H9 (cell line): ENCODE measurements around the gene KCNG2. TPM values are rescaled to one million over a fixed set of nuclear protein-coding genes. Genes with fewer than 3 reads are reported as not detected.
A peak's percentile ranks its signal among the peaks of the same experiment; 100 is the strongest.

ENCODE experiments used
- DNase-seq: peaks from one replicate; pipeline ENCODE4 v3.0.0-alpha.2; 2017
- H2AFZ ChIP-seq: one replicate; pipeline ENCODE4 v1.6.1; 2013; ENCODE audit warnings: mild to moderate bottlenecking, low read length, control low read depth, moderate library complexity
- H2AK5ac ChIP-seq: 2 replicates; pipeline ENCODE4 v1.6.1; 2013; ENCODE audit warnings: low read length, control low read depth, mixed read lengths; ENCODE audit not compliant: insufficient read length
- H2BK120ac ChIP-seq: one replicate; pipeline ENCODE4 v1.6.1; 2013; ENCODE audit warnings: low read depth, mild to moderate bottlenecking, low read length, control low read depth, inconsistent platforms; ENCODE audit not compliant: poor library complexity, severe bottlenecking
- H2BK12ac ChIP-seq: 2 replicates; pipeline ENCODE4 v1.6.1; 2013; ENCODE audit warnings: low read length, control low read depth, mixed read lengths, low read depth; ENCODE audit not compliant: insufficient read length
- H2BK15ac ChIP-seq: 2 replicates; pipeline ENCODE4 v1.6.1; 2013; ENCODE audit warnings: low read depth, low read length, control low read depth
- H2BK20ac ChIP-seq: one replicate; pipeline ENCODE4 v1.6.1; 2013; ENCODE audit warnings: low read depth, mild to moderate bottlenecking, low read length, control low read depth, inconsistent platforms; ENCODE audit not compliant: poor library complexity, severe bottlenecking
- H2BK5ac ChIP-seq: 2 replicates; pipeline ENCODE4 v1.6.1; 2013; ENCODE audit warnings: low read length, control low read depth, mixed read lengths; ENCODE audit not compliant: insufficient read length
- H3K14ac ChIP-seq: 2 replicates; pipeline ENCODE4 v1.6.1; 2013; ENCODE audit warnings: low read length, control low read depth; ENCODE audit not compliant: insufficient read depth
- H3K18ac ChIP-seq: 2 replicates; pipeline ENCODE4 v1.6.1; 2013; ENCODE audit warnings: low read depth, mild to moderate bottlenecking, mixed read lengths, low read length, control low read depth; ENCODE audit not compliant: insufficient read length
- H3K23ac ChIP-seq: 2 replicates; pipeline ENCODE4 v1.6.1; 2013; ENCODE audit warnings: low read length, control low read depth, mixed read lengths, low read depth; ENCODE audit not compliant: insufficient read length
- H3K23me2 ChIP-seq: 2 replicates; pipeline ENCODE4 v1.6.1; 2013; ENCODE audit warnings: low read depth, mild to moderate bottlenecking, mixed read lengths, low read length, control low read depth; ENCODE audit not compliant: insufficient read length, poor library complexity, severe bottlenecking
- H3K27ac ChIP-seq: 2 replicates; pipeline ENCODE4 v1.5.1; 2013; ENCODE audit warnings: low read length, control low read depth, mixed read lengths, low read depth; ENCODE audit not compliant: insufficient read length
- H3K27me3 ChIP-seq: 2 replicates; pipeline ENCODE4 v1.6.1; 2013; ENCODE audit warnings: low read length, control low read depth, inconsistent platforms; ENCODE audit not compliant: insufficient read depth
- H3K4ac ChIP-seq: 2 replicates; pipeline ENCODE4 v1.6.1; 2013; ENCODE audit warnings: low read depth, mild to moderate bottlenecking, control low read depth, inconsistent platforms, low read length, moderate library complexity
- H3K4me1 ChIP-seq: 2 replicates; pipeline ENCODE4 v1.6.1; 2013; ENCODE audit warnings: low read length, control low read depth, inconsistent platforms; ENCODE audit not compliant: insufficient read depth
- H3K4me2 ChIP-seq: 2 replicates; pipeline ENCODE4 v1.6.1; 2013; ENCODE audit warnings: low read length, control low read depth, mixed read lengths; ENCODE audit not compliant: insufficient read length, insufficient read depth
- H3K56ac ChIP-seq: 2 replicates; pipeline ENCODE4 v1.6.1; 2013; ENCODE audit warnings: low read depth, mild to moderate bottlenecking, mixed read lengths, low read length, control low read depth; ENCODE audit not compliant: insufficient read length
- H3K79me1 ChIP-seq: 2 replicates; pipeline ENCODE4 v1.6.1; 2013; ENCODE audit warnings: low read depth, mild to moderate bottlenecking, moderate library complexity, low read length, control low read depth, inconsistent platforms; ENCODE audit not compliant: insufficient read depth, poor library complexity, severe bottlenecking
- H3K79me2 ChIP-seq: 2 replicates; pipeline ENCODE4 v1.6.1; 2013; ENCODE audit warnings: low read length, control low read depth, inconsistent platforms; ENCODE audit not compliant: insufficient read depth
- H3K9ac ChIP-seq: 2 replicates; pipeline ENCODE4 v1.6.1; 2013; ENCODE audit warnings: low read length, control low read depth, mixed read lengths; ENCODE audit not compliant: insufficient read length; ENCODE audit errors: extremely low read depth
- H3K9me3 ChIP-seq: one replicate; pipeline ENCODE4 v1.6.1; 2013; ENCODE audit warnings: low read depth, low read length, inconsistent platforms; ENCODE audit not compliant: control insufficient read depth
- H3T11ph ChIP-seq: one replicate; pipeline ENCODE4 v1.6.1; 2013; ENCODE audit warnings: mild to moderate bottlenecking, low read length, control low read depth, inconsistent platforms
- H4K20me1 ChIP-seq: one replicate; pipeline ENCODE4 v1.6.1; 2013; ENCODE audit not compliant: control insufficient read depth, insufficient read length, insufficient read depth
- H4K5ac ChIP-seq: 2 replicates; pipeline ENCODE4 v1.6.1; 2013; ENCODE audit warnings: low read depth, mild to moderate bottlenecking, mixed read lengths, low read length, control low read depth; ENCODE audit not compliant: insufficient read length
- H4K8ac ChIP-seq: replicated peaks from 2 replicates; pipeline ENCODE4 v1.6.1; 2013; ENCODE audit warnings: low read length, control low read depth, mixed read lengths, low read depth; ENCODE audit not compliant: insufficient read length
- H4K91ac ChIP-seq: 2 replicates; pipeline ENCODE4 v1.6.1; 2013; ENCODE audit warnings: low read depth, mild to moderate bottlenecking, moderate library complexity, mixed read lengths, low read length, control low read depth; ENCODE audit not compliant: insufficient read length
- H3K27ac Mint-ChIP-seq, 3 experiments: 2 replicates in 2 of 3; 3 replicates in 1 of 3; pipeline ENCODE4 v1.8.0; 2020 to 2021; ENCODE audit warnings: mixed read lengths in 3 of 3, mild to moderate bottlenecking in 1 of 3, moderate library complexity in 1 of 3
- H3K27me3 Mint-ChIP-seq: 2 replicates; pipeline ENCODE4 v1.8.0; 2021; ENCODE audit warnings: low read depth, mild to moderate bottlenecking, moderate library complexity, mixed read lengths
- H3K36me3 Mint-ChIP-seq, 3 experiments: 2 replicates in 2 of 3; 3 replicates in 1 of 3; pipeline ENCODE4 v1.8.0; 2020 to 2021; ENCODE audit warnings: low read depth in 3 of 3, mixed read lengths in 3 of 3; ENCODE audit not compliant: insufficient read depth in 1 of 3
- H3K4me1 Mint-ChIP-seq, 2 experiments: 2 replicates each; pipeline ENCODE4 v1.8.0; 2020; ENCODE audit warnings: mixed read lengths in 2 of 2
- H3K4me3 Mint-ChIP-seq, 2 experiments: 2 replicates in 1 of 2; 3 replicates in 1 of 2; pipeline ENCODE4 v1.8.0; 2020 to 2021; ENCODE audit warnings: mild to moderate bottlenecking in 2 of 2, mixed read lengths in 2 of 2, moderate library complexity in 1 of 2
- H3K9me3 Mint-ChIP-seq, 2 experiments: 2 replicates in 1 of 2; 3 replicates in 1 of 2; pipeline ENCODE4 v1.8.0; 2020; ENCODE audit warnings: mild to moderate bottlenecking in 2 of 2, mixed read lengths in 2 of 2, moderate library complexity in 1 of 2
- WGBS: extraction: QIAGEN DNeasy Blood & Tissue Kit; methylation state at CpG from one replicate; pipeline ENCODE4 v1.1.7; 2013; ENCODE audit warnings: missing lambda C conversion rate, low lambda C conversion rate, mixed read lengths; ENCODE audit not compliant: insufficient read length; ENCODE audit errors: extremely low coverage; 5-methylcytosine and 5-hydroxymethylcytosine counted together
- total RNA-seq: library from RNA; stranded (reverse); gene quantifications from 2 replicates; pipeline ENCODE4 v1.2.1, GENCODE V29; 2021
- TF ChIP-seq, protein P1 (sequence below): fragments of 200-600 bp; sonication (generic); conservative IDR thresholded peaks from 3 replicates; pipeline ENCODE4 v1.8.0; 2021; ENCODE audit warnings: antibody characterized with exemption, mild to moderate bottlenecking

Gene KCNG2
- total RNA-seq, 1 experiment from 2014 or later, result 0.15 TPM

DNA sequence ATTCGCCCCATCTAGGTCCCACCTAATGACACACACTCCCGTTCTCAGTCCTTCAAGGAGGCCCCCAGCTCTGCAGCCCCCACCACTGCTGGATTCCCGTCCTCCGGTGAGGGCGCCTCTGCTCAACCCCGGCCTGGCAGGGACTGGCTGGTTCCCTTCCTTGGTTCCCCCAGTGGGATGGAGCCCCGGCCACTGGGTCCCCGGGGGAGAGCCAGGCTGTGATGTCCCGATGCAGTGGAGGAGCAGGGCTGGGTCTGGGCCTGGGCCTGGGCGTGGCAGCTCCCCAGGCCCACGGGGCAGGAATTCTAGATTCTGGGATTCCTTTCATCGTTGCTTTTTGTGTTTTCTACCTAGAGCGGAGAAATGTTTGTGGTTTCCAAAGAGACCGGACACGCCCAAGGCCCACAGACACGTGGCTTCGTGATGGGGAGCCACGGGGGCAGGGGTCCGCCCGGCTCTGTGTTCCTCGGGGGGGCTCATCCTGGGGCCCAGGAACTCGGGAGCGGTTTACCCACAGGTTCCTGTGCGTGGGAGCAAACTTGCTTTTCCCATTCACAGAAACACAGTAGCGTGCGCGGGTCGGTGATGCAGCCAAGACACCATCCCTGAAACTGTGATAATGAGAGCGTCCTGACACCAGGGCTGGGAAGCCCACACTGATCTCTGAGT lies 86.7 kb downstream of the KCNG2 start:
- no peaks in the 10 kb centered on the region for H3K23me2 ChIP-seq
- H3K4ac ChIP-seq, result no peak overlapping the region
- no peak for DNase-seq
- Mint-ChIP-seq H3K27me3 (peaks cover 5% of the 10 kb centered on the region), H3K4me1 (no peaks in the 10 kb centered on the region), H3K27ac (0 out of 7 replicates have a peak overlapping the region, but pooled peaks of 1 of the 3 experiments have one; percentile 49), H3K4me3 (no peak overlapping the region), H3K9me3 (peaks cover 12 to 21% of the 10 kb centered on the region in 2 experiments), H3K36me3 (peaks cover 0 to 7% (median 0%) of the 10 kb centered on the region in 3 experiments; a peak in 2 of 7 replicates)
- no peak overlapping the region for H3K23ac ChIP-seq
- no peak overlapping the region for H3K4me2 ChIP-seq
- H3K56ac ChIP-seq, result no peak overlapping the region
- no peak overlapping the region for H2BK12ac ChIP-seq
- WGBS, result no CpG with 5 or more reads among the region's 29 CpGs
- no peak overlapping the region for H4K91ac ChIP-seq
- no peaks in the 10 kb centered on the region for H3K79me1 ChIP-seq
- H3K27me3 ChIP-seq, result no peaks in the 10 kb centered on the region
- H2AK5ac ChIP-seq, result no peak overlapping the region
- H2BK120ac ChIP-seq, result no peak overlapping the region
- no peak overlapping the region for H3K18ac ChIP-seq
- H2BK5ac ChIP-seq, result no peak overlapping the region
- H3T11ph ChIP-seq, result no peak overlapping the region
- no peaks in the 10 kb centered on the region for H3K79me2 ChIP-seq
- H2BK15ac ChIP-seq, result no peak overlapping the region
- no peaks in the 10 kb centered on the region for H3K9me3 ChIP-seq
- TF ChIP-seq, protein P1, sequence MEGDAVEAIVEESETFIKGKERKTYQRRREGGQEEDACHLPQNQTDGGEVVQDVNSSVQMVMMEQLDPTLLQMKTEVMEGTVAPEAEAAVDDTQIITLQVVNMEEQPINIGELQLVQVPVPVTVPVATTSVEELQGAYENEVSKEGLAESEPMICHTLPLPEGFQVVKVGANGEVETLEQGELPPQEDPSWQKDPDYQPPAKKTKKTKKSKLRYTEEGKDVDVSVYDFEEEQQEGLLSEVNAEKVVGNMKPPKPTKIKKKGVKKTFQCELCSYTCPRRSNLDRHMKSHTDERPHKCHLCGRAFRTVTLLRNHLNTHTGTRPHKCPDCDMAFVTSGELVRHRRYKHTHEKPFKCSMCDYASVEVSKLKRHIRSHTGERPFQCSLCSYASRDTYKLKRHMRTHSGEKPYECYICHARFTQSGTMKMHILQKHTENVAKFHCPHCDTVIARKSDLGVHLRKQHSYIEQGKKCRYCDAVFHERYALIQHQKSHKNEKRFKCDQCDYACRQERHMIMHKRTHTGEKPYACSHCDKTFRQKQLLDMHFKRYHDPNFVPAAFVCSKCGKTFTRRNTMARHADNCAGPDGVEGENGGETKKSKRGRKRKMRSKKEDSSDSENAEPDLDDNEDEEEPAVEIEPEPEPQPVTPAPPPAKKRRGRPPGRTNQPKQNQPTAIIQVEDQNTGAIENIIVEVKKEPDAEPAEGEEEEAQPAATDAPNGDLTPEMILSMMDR, result no peak
- no peak overlapping the region for H2AFZ ChIP-seq
- H4K8ac ChIP-seq, result no peak overlapping the region
- no peak overlapping the region for H2BK20ac ChIP-seq
- no peaks in the 10 kb centered on the region for H4K20me1 ChIP-seq
- no peak overlapping the region for H3K27ac ChIP-seq
- no peak overlapping the region for H4K5ac ChIP-seq
- H3K4me1 ChIP-seq, result no peaks in the 10 kb centered on the region
- no peak overlapping the region; the same call in 1 of the 2 replicates for H3K14ac ChIP-seq
- no peak overlapping the region for H3K9ac ChIP-seq
